ENCODE measurements around the gene CES4A.

Gene CES4A

DNA sequence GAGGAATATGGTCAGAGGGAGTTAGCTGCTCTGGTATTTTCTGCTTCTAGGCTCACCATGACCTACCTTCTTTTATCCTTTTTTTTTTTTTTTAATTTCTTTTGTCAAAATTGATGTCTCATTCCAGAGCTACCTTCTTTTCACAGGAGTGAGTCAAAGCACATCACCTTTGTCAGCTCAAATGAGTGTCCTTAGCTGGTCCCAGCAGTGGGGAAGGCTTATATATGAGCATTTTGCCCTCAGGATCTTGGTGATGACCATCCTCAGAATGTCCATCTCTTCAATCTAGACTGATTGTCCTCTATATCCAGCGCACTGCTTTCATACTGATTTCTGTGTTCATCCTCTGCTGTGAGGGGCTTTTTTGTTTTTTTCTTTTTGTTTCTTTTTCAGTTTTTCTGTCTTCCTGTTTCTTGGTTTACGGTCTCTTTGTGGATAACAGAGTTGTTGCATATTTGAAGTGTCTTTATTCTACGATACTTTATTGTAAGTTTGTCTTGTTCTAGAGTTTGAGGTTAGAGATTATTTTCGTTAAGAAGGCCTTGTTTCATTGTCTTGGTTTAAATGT, 65.5 kb downstream of the CES4A start:
- no peak for DNase-seq (ENCODE audit: low spot score)

DNA sequence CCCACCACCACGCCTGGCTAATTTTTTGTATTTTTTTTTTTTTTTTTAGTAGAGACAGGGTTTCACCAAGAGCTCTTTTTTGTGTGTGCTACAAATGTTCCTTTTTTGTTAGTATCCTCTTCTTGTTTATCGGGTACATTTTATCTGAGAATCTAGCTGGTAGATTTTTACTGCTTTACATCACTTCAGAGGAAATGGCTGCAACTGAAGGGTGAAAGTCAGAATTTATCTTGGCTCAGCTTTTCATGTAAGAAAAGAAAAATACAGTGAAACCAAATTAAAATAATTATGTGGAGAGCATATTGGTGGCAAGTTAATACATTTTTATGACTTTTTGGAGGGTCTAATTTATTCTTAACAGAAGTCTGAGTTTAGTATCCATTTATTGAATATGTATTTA, 66.5 kb downstream of the CES4A start:
- DNase-seq (ENCODE audit: low spot score) = no peak

DNA sequence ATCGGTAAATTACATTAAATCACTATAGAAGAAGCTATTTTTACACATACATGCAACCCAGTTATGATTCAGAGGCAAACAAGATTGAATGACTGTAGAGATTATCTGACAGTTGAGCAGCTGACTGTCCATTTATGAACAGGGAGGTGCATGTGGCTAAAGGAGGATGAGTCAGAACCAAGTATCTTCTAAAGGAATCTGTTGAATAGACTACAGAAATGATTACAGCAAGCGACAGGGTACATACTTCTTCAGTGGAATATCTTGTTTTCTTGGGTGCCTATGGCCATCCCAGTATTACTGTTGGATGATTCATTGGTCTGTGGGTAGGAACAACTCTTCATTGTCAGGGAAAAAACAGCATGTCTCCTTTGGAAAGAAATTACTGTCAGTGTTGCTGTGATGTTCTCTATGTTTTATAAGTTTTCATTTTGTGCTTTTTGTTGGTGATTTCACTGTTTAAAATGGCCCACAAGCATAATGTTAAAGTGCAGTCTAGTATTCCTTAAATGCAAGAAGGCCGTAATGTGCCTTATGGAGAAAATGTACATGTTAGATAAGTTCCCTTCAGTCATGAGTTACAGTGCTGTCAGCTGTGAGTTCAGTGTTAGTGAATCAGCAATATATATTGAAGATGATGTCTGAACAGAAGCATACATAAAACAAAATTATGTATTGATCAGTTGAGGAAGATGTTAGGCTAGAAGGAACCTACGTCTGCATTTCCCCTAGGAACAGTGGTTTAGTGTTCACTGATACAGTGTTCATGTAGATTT, 67.5 kb downstream of the CES4A start:
- no peak for DNase-seq (ENCODE audit: low spot score)

All from putamen (tissue), 1 donor.